Measurements from ENCODE around the gene CHMP4B.
A peak's percentile ranks its signal among the peaks of the same experiment; 100 is the strongest.

CHMP4B gene

GRCh38 chr20:33889312-33889711, 78.2 kb downstream of the CHMP4B start:
- no peak for DNase-seq (ENCODE audit: low read depth)
- H3K4me3 ChIP-seq (ENCODE audit: low read length), result no peak overlapping the region
- TF ChIP-seq, protein P1, sequence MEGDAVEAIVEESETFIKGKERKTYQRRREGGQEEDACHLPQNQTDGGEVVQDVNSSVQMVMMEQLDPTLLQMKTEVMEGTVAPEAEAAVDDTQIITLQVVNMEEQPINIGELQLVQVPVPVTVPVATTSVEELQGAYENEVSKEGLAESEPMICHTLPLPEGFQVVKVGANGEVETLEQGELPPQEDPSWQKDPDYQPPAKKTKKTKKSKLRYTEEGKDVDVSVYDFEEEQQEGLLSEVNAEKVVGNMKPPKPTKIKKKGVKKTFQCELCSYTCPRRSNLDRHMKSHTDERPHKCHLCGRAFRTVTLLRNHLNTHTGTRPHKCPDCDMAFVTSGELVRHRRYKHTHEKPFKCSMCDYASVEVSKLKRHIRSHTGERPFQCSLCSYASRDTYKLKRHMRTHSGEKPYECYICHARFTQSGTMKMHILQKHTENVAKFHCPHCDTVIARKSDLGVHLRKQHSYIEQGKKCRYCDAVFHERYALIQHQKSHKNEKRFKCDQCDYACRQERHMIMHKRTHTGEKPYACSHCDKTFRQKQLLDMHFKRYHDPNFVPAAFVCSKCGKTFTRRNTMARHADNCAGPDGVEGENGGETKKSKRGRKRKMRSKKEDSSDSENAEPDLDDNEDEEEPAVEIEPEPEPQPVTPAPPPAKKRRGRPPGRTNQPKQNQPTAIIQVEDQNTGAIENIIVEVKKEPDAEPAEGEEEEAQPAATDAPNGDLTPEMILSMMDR (IDR thresholded peaks at IDR 0.05; ENCODE audit: insufficient read depth, low read depth, low read length, missing control alignments), result no peak

- TF ChIP-seq, protein P1 (IDR thresholded peaks at IDR 0.05; ENCODE audit: insufficient read depth, low read depth, low read length, missing control alignments), result no peak
- DNase-seq (ENCODE audit: low read depth), result no peak
- no peak overlapping the region for H3K4me3 ChIP-seq (ENCODE audit: low read length)
Measured at GRCh38 chr20:33890557-33890956, 79.4 kb downstream of the CHMP4B start.

- TF ChIP-seq, protein P1 (IDR thresholded peaks at IDR 0.05; ENCODE audit: insufficient read depth, low read depth, low read length, missing control alignments), result no peak
- no peak overlapping the region for H3K4me3 ChIP-seq (ENCODE audit: low read length)
- peak; percentile 70 for DNase-seq (ENCODE audit: low read depth)
Measured at GRCh38 chr20:33893314-33893713, 82.2 kb downstream of the CHMP4B start.

DNA sequence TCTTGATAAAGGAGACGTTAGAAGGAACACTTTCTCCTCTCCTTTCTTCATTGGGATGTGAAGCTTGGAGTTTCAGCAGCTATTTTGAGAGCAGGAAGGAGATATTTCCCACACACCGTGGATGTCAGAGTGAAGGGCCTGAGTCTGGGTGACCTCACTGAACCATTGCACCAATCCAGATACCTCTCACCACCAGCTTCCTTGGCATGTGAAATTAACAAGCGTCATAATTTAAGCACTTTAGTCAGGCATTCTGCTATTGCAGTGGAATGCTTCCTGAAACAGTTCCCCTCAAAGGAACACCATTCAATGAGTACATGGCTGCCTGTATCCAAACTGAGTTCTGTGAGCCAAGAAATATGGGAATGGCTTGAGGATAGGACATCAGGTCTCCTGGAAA, 83.7 kb downstream of the CHMP4B start:
- no peak for DNase-seq (ENCODE audit: low read depth)
- no peak overlapping the region for H3K4me3 ChIP-seq (ENCODE audit: low read length)
- TF ChIP-seq, protein P1 (IDR thresholded peaks at IDR 0.05; ENCODE audit: insufficient read depth, low read depth, low read length, missing control alignments), result no peak

DNA sequence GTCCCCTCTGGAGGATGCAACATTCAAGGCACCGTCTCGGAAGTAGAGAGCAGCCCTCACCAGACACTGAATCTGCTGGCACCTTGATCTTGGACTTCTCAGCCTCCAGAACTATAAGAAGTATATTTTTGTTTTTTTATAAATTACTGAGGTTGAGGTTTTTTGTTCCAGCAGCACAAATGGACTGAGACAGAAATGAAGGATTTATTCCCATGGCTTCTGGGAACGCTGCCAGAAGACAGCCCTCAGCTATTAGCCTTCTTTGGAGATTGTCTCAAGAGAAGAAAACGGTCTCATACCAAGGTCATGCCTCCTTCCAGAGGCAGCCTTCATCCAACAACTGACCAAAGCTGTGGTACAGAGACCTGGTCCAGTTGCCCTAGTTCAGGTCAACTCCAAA, 85.4 kb downstream of the CHMP4B start:
- TF ChIP-seq, protein P1 (IDR thresholded peaks at IDR 0.05; ENCODE audit: insufficient read depth, low read depth, low read length, missing control alignments), result no peak
- H3K4me3 ChIP-seq (ENCODE audit: low read length), result no peak overlapping the region
- DNase-seq (ENCODE audit: low read depth), result no peak

- H3K4me3 ChIP-seq (ENCODE audit: low read length), result no peak overlapping the region
- TF ChIP-seq, protein P1 (IDR thresholded peaks at IDR 0.05; ENCODE audit: insufficient read depth, low read depth, low read length, missing control alignments), result no peak
- DNase-seq (ENCODE audit: low read depth), result no peak
Measured at GRCh38 chr20:33897313-33897912, 86.3 kb downstream of the CHMP4B start.

DNA sequence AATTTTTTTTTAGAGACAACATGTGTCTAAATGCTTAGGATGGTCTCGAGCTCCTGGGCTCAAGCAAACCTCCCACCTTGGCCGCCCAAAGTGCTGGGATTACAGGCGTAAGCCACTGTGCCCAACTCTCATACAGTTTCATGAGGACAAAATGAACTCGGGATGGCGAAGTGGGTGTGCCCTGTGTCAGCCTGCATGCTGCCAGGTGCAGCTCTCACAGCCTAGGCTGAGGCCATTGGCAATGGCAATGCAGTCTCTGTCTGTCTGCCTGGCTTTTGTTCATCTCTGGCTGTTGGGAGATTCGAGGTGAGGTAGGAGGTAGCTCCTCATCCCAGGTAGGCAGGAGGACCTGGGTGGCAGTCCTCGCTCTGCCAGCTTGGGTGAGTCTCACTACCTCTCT, 88.0 kb downstream of the CHMP4B start:
- TF ChIP-seq, protein P1 (IDR thresholded peaks at IDR 0.05; ENCODE audit: insufficient read depth, low read depth, low read length, missing control alignments), result no peak
- DNase-seq (ENCODE audit: low read depth), result no peak
- no peak overlapping the region for H3K4me3 ChIP-seq (ENCODE audit: low read length)

Data from epithelial cell of esophagus (primary cell).